ENCODE data around the gene CDKAL1. TPM values are rescaled to one million over a fixed set of nuclear protein-coding genes. Genes with fewer than 3 reads are reported as not detected.
"Not testable (repeated sequence)": the region's sequence is repeated elsewhere in the genome, so short reads cannot be mapped to it uniquely, and the experiment has no call there.

CDKAL1 gene
- total RNA-seq, 1 donor from 2014 or later, result 34.3 TPM

- H3K4me3 Mint-ChIP-seq (ENCODE audit: low read depth), result no peak overlapping the region
- peaks cover 4% of the 10 kb centered on the region for H3K9me3 Mint-ChIP-seq (ENCODE audit: low read depth)
- H3K36me3 Mint-ChIP-seq (ENCODE audit: insufficient read depth), result peaks cover 2% of the 10 kb centered on the region
- no peak for DNase-seq (ENCODE audit: low spot score, unreplicated experiment)
- H3K27ac Mint-ChIP-seq, result no peak overlapping the region
- H3K4me1 Mint-ChIP-seq (ENCODE audit: low read depth), result peaks cover 18% of the 10 kb centered on the region
- TF ChIP-seq, protein P1, sequence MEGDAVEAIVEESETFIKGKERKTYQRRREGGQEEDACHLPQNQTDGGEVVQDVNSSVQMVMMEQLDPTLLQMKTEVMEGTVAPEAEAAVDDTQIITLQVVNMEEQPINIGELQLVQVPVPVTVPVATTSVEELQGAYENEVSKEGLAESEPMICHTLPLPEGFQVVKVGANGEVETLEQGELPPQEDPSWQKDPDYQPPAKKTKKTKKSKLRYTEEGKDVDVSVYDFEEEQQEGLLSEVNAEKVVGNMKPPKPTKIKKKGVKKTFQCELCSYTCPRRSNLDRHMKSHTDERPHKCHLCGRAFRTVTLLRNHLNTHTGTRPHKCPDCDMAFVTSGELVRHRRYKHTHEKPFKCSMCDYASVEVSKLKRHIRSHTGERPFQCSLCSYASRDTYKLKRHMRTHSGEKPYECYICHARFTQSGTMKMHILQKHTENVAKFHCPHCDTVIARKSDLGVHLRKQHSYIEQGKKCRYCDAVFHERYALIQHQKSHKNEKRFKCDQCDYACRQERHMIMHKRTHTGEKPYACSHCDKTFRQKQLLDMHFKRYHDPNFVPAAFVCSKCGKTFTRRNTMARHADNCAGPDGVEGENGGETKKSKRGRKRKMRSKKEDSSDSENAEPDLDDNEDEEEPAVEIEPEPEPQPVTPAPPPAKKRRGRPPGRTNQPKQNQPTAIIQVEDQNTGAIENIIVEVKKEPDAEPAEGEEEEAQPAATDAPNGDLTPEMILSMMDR (IDR thresholded peaks at IDR 0.05; ENCODE audit: unreplicated experiment), result no peak
- H3K27me3 Mint-ChIP-seq, result no peaks in the 10 kb centered on the region
These were observed 72.6 kb downstream of the CDKAL1 start for GRCh38 chr6:20606831-20607230.

GRCh38 chr6:20608356-20608755, 74.1 kb downstream of the CDKAL1 start:
- Mint-ChIP-seq H3K27ac (no peak overlapping the region), H3K27me3 (no peaks in the 10 kb centered on the region), H3K4me1 (ENCODE audit: low read depth) (peaks cover 12% of the 10 kb centered on the region), H3K4me3 (ENCODE audit: low read depth) (no peak overlapping the region), H3K9me3 (ENCODE audit: low read depth) (peaks cover 4% of the 10 kb centered on the region), H3K36me3 (ENCODE audit: insufficient read depth) (peaks cover 2% of the 10 kb centered on the region)
- no peak for DNase-seq (ENCODE audit: low spot score, unreplicated experiment)
- TF ChIP-seq, protein P1 (IDR thresholded peaks at IDR 0.05; ENCODE audit: unreplicated experiment), result no peak

- Mint-ChIP-seq H3K4me3 (ENCODE audit: low read depth) (no peak overlapping the region), H3K36me3 (ENCODE audit: insufficient read depth) (peaks cover 2% of the 10 kb centered on the region), H3K27ac (no peak overlapping the region), H3K9me3 (ENCODE audit: low read depth) (peaks cover 4% of the 10 kb centered on the region), H3K27me3 (no peaks in the 10 kb centered on the region), H3K4me1 (ENCODE audit: low read depth) (peaks cover 12% of the 10 kb centered on the region)
- DNase-seq (ENCODE audit: low spot score, unreplicated experiment), result no peak
- TF ChIP-seq, protein P1 (IDR thresholded peaks at IDR 0.05; ENCODE audit: unreplicated experiment), result no peak
These were observed 74.6 kb downstream of the CDKAL1 start for GRCh38 chr6:20608905-20609304.

- not testable (repeated sequence) for H3K27me3 Mint-ChIP-seq; DNase-seq (ENCODE audit: low spot score, unreplicated experiment)
These were observed 75.7 kb downstream of the CDKAL1 start for GRCh38 chr6:20609924-20610323.

DNA sequence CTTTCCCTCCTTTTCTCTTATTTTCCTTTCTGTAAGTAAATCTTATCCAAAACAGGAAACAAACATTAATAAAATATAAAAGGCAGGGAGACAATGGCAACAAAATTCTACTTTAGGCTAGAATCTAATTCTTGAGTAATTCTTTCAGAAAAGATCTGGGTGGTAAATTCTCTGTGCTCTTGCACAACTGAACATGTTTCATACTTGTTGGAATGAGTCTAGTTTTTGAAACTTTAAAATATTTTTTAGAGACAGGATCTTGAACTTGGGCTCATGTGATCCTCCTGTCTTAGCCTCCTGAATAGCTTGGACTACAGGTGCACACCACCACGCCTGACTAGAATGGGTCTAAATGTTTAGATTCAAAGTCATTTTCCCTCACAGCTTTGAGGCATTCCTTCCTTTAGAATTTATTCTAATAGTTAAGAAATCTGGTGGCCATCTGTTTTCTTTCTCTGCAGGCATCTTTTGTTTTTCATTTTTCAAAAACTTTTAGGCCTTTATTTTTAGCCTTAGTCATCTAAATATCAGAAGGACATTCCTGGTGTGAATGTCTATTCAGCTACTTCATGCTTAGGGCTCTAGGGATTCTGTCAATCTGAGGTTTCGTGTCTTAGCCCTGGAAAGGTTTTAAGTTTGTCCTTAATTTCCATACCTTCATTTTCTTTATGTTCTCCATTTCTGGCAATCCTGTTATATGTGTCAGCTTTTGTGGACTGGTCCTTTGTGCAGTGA, 76.5 kb downstream of the CDKAL1 start:
- Mint-ChIP-seq H3K4me1 (ENCODE audit: low read depth) (peaks cover 11% of the 10 kb centered on the region), H3K9me3 (ENCODE audit: low read depth) (peaks cover 4% of the 10 kb centered on the region), H3K27me3 (no peaks in the 10 kb centered on the region), H3K27ac (no peak overlapping the region), H3K4me3 (ENCODE audit: low read depth) (no peak overlapping the region), H3K36me3 (ENCODE audit: insufficient read depth) (peaks cover 2% of the 10 kb centered on the region)
- DNase-seq (ENCODE audit: low spot score, unreplicated experiment), result no peak
- TF ChIP-seq, protein P1 (IDR thresholded peaks at IDR 0.05; ENCODE audit: unreplicated experiment), result no peak

More at GRCh38 chr6:20609924-20610323, 75.7 kb downstream of the CDKAL1 start:
- not testable (repeated sequence) for H3K27ac Mint-ChIP-seq; H3K36me3 Mint-ChIP-seq (ENCODE audit: insufficient read depth); H3K4me3 Mint-ChIP-seq (ENCODE audit: low read depth); H3K9me3 Mint-ChIP-seq (ENCODE audit: low read depth)
- peaks cover 12% of the 10 kb centered on the region for H3K4me1 Mint-ChIP-seq (ENCODE audit: low read depth)

DNA sequence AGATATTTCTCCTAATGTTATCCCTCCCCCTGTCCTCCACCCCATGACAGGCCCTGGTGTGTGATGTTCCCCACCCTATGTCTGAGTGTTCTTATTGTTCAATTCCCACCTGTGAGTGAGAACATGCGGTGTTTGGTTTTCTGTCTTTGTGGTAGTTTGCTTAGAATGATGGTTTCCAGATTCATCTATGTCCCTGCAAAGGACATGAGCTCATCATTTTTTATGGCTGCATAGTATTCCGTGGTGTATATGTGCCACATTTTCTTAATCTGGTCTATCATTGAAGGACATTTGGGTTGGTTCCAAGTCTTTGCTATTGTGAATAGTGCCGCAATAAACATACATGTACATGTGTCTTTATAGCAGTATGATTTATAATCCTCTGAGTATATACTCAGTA, 83.3 kb downstream of the CDKAL1 start:
- not testable (repeated sequence) for H3K36me3 Mint-ChIP-seq (ENCODE audit: insufficient read depth); DNase-seq (ENCODE audit: low spot score, unreplicated experiment); H3K27me3 Mint-ChIP-seq; H3K4me3 Mint-ChIP-seq (ENCODE audit: low read depth); H3K27ac Mint-ChIP-seq; H3K9me3 Mint-ChIP-seq (ENCODE audit: low read depth); H3K4me1 Mint-ChIP-seq (ENCODE audit: low read depth)

Measured in progenitor cell of endocrine pancreas (in vitro differentiated cells).